Sigmoid colon (tissue), 7 donors: ENCODE measurements around the gene CABLES2. TPM values are rescaled to one million over a fixed set of nuclear protein-coding genes. Genes with fewer than 3 reads are reported as not detected.

ENCODE experiments used
- DNase-seq: peaks from one replicate; pipeline ENCODE4 v3.0.0-alpha.2; 2019
- H3K27ac ChIP-seq, 4 donors: fragments of 200-600 bp; sonication (generic); one replicate each; pipeline ENCODE4 v1.5.1; 2016 to 2019; ENCODE audit warnings: mild to moderate bottlenecking in 1 of 4
- H3K27me3 ChIP-seq, 3 donors: fragments of 200-600 bp; sonication (generic); one replicate each; pipeline ENCODE4 v1.5.1; 2019; ENCODE audit warnings: mild to moderate bottlenecking in 1 of 3
- H3K36me3 ChIP-seq, 4 donors: fragments of 200-600 bp; sonication (generic); one replicate each; pipeline ENCODE4 v1.5.1; 2016 to 2019
- H3K4me1 ChIP-seq, 4 donors: fragments of 200-600 bp; sonication (generic); one replicate each; pipeline ENCODE4 v1.5.1; 2017 to 2019
- H3K4me3 ChIP-seq, 4 donors: fragments of 200-600 bp; sonication (generic); one replicate each; pipeline ENCODE4 v1.5.1; 2017 to 2019; ENCODE audit warnings: mild to moderate bottlenecking in 2 of 4, moderate library complexity in 1 of 4
- H3K9me3 ChIP-seq, 4 donors: fragments of 200-600 bp in 3 of 4; sonication (generic) in 3 of 4; one replicate each; pipeline versions ENCODE4 v1.5.1 to v1.6.1; 2013 to 2019
- EP300 ChIP-seq, 4 donors: sonication (generic); formaldehyde crosslinking; IDR thresholded peaks; one replicate each; pipeline ENCODE4 v1.6.1; 2017; ENCODE audit warnings: antibody characterized with exemption in 4 of 4
- POLR2A ChIP-seq, 2 donors: fragments of 450-650 bp; IDR thresholded peaks; one replicate each; pipeline ENCODE4 v1.6.1; 2016; ENCODE audit warnings: antibody characterized with exemption in 2 of 2, mild to moderate bottlenecking in 2 of 2, moderate library complexity in 2 of 2
- POLR2AphosphoS5 ChIP-seq, 4 donors: sonication (generic); formaldehyde crosslinking; IDR thresholded peaks; one replicate each; pipeline ENCODE4 v1.6.1; 2017; ENCODE audit warnings: antibody characterized with exemption in 4 of 4
- WGBS, 2 donors: extraction: QIAGEN DNeasy Blood & Tissue Kit; methylation state at CpG; one replicate each; pipeline ENCODE4 v1.1.7; 2013; 5-methylcytosine and 5-hydroxymethylcytosine counted together
- intact Hi-C: fragments of 100-400 bp; cut with DNase I; formaldehyde crosslinking; loops from one replicate; pipeline ENCODE4 v1.15.1; 2023
- polyA plus RNA-seq, 3 donors: library from polyadenylated mRNA; stranded (reverse); fragments of 200-250 nt; gene quantifications; one replicate each; pipeline ENCODE4 v1.2.3, GENCODE V29; 2013
- total RNA-seq, 4 donors: library from RNA; depleted of rRNA; stranded (reverse); fragments of >200 nt; gene quantifications; one replicate each; pipeline ENCODE4 v1.1.0, GENCODE V29; 2016
- TF ChIP-seq, protein P1 (sequence below), 4 experiments: fragments of 450-650 bp in 3 of 4; fragments of 200-600 bp in 1 of 4; IDR thresholded peaks; one replicate each; pipeline ENCODE4 v1.5.1; 2016 to 2019; ENCODE audit warnings: antibody characterized with exemption in 4 of 4, mild to moderate bottlenecking in 3 of 4, moderate library complexity in 2 of 4
- donor health status: healthy with polysubstance abuse.
- donor health status: Bipolar disorder and iron deficiency.
- donor health status: healthy.

Gene CABLES2
- total and polyA plus RNA-seq, 7 donors, result 1.8 to 6.9 (median 3.6) TPM

GRCh38 chr20:62445553-62446340 lies 38.7 kb upstream of the CABLES2 start:
- Histone ChIP-seq H3K4me3 (no peak overlapping the region), H3K27me3 (peaks cover 0 to 32% (median 13%) of the 10 kb centered on the region in 3 donors), H3K9me3 (no peaks in the 10 kb centered on the region), H3K27ac (no peak overlapping the region), H3K4me1 (no peaks in the 10 kb centered on the region), H3K36me3 (no peaks in the 10 kb centered on the region)
- WGBS, 2 donors, result 45 to 78% methylated on average over 33 to 36 of the region's 36 CpGs
- TF ChIP-seq POLR2A (IDR thresholded peaks at IDR 0.05) (no peak), EP300 (IDR thresholded peaks at IDR 0.05) (no peak), POLR2AphosphoS5 (IDR thresholded peaks at IDR 0.05) (no peak)
- TF ChIP-seq, protein P1, sequence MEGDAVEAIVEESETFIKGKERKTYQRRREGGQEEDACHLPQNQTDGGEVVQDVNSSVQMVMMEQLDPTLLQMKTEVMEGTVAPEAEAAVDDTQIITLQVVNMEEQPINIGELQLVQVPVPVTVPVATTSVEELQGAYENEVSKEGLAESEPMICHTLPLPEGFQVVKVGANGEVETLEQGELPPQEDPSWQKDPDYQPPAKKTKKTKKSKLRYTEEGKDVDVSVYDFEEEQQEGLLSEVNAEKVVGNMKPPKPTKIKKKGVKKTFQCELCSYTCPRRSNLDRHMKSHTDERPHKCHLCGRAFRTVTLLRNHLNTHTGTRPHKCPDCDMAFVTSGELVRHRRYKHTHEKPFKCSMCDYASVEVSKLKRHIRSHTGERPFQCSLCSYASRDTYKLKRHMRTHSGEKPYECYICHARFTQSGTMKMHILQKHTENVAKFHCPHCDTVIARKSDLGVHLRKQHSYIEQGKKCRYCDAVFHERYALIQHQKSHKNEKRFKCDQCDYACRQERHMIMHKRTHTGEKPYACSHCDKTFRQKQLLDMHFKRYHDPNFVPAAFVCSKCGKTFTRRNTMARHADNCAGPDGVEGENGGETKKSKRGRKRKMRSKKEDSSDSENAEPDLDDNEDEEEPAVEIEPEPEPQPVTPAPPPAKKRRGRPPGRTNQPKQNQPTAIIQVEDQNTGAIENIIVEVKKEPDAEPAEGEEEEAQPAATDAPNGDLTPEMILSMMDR (IDR thresholded peaks at IDR 0.05), result no peak
- intact Hi-C loops, result no loop called here
- DNase-seq, result no peak

DNA sequence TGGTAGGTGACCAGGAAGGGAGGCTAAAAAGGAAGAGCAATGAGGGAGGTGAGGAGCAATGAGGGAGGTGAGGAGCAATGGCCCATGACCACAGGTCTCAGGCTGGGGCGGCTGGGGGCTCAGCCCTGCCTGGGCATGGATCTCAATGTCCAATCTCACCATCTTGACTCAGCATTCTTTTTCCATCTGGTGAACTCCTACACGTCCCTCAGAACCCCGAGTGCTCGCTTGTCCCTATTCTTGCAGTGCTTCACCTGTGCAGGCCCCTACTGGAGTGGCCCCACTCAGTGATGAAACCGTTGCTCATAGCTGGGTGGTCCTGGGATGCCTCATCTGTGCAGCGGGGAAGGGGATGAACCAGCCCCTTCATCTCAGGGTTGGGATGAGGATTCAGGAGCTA lies 37.2 kb upstream of the CABLES2 start:
- no peak overlapping the region for H3K4me3 ChIP-seq
- no peak for DNase-seq
- no peaks in the 10 kb centered on the region for H3K36me3 ChIP-seq
- H3K27ac ChIP-seq, result no peak overlapping the region
- peaks cover 0 to 20% (median 5%) of the 10 kb centered on the region in 3 donors for H3K27me3 ChIP-seq
- TF ChIP-seq, protein P1 (IDR thresholded peaks at IDR 0.05), result no peak
- TF ChIP-seq POLR2A (IDR thresholded peaks at IDR 0.05), result no peak
- TF ChIP-seq POLR2AphosphoS5 (IDR thresholded peaks at IDR 0.05), result no peak
- TF ChIP-seq EP300 (IDR thresholded peaks at IDR 0.05), result no peak
- H3K4me1 ChIP-seq, result no peaks in the 10 kb centered on the region
- WGBS, 2 donors, result 90 to 92% methylated on average over 6 of the region's 6 CpGs
- intact Hi-C loops, result no loop called here
- no peaks in the 10 kb centered on the region for H3K9me3 ChIP-seq

GRCh38 chr20:62441987-62442539 lies 35.0 kb upstream of the CABLES2 start:
- Histone ChIP-seq H3K27ac (no peak overlapping the region), H3K36me3 (no peaks in the 10 kb centered on the region), H3K9me3 (no peaks in the 10 kb centered on the region), H3K4me1 (peaks cover 0 to 17% (median 15%) of the 10 kb centered on the region in 4 donors), H3K4me3 (no peak overlapping the region), H3K27me3 (peaks cover 0 to 5% (median 0%) of the 10 kb centered on the region in 3 donors)
- intact Hi-C loops, result no loop called here
- 85 to 87% methylated on average over 16 of the region's 16 CpGs for WGBS, 2 donors
- DNase-seq, result no peak
- TF ChIP-seq, protein P1 (IDR thresholded peaks at IDR 0.05), result no peak
- TF ChIP-seq POLR2AphosphoS5 (IDR thresholded peaks at IDR 0.05), result no peak
- TF ChIP-seq EP300 (IDR thresholded peaks at IDR 0.05), result no peak
- no peak for TF ChIP-seq POLR2A (IDR thresholded peaks at IDR 0.05)

- Histone ChIP-seq H3K4me3 (no peak overlapping the region), H3K4me1 (peaks cover 0 to 25% (median 20%) of the 10 kb centered on the region in 4 donors), H3K36me3 (no peaks in the 10 kb centered on the region), H3K27me3 (no peaks in the 10 kb centered on the region), H3K9me3 (no peaks in the 10 kb centered on the region), H3K27ac (no peak overlapping the region)
- no peak for DNase-seq
- intact Hi-C loops, result no loop called here
- WGBS, 2 donors, result 69 to 77% methylated on average over 5 of the region's 5 CpGs
- TF ChIP-seq EP300 (IDR thresholded peaks at IDR 0.05), result no peak
- TF ChIP-seq, protein P1 (IDR thresholded peaks at IDR 0.05), result no peak
- TF ChIP-seq POLR2AphosphoS5 (IDR thresholded peaks at IDR 0.05), result no peak
- no peak for TF ChIP-seq POLR2A (IDR thresholded peaks at IDR 0.05)
These were observed 32.1 kb upstream of the CABLES2 start for GRCh38 chr20:62439218-62439617.
